ENCODE data around the gene CEMIP. TPM values are rescaled to one million over a fixed set of nuclear protein-coding genes. Genes with fewer than 3 reads are reported as not detected.

CEMIP gene
- total RNA-seq, 2 donors from 2014 or later = 2.2 TPM; not detected in 1

- Mint-ChIP-seq H3K27me3 (ENCODE audit: insufficient read depth) (peaks cover 75% of the 10 kb centered on the region), H3K27ac (no peak overlapping the region), H3K9me3 (no peaks in the 10 kb centered on the region), H3K4me1 (peaks cover 15% of the 10 kb centered on the region), H3K36me3 (ENCODE audit: low read depth) (no peaks in the 10 kb centered on the region), H3K4me3 (no peak overlapping the region)
- no peak for TF ChIP-seq CTCF (conservative IDR thresholded peaks at IDR 0.05)
- Histone ChIP-seq H3K4me3 (ENCODE audit: low read length) (no peak overlapping the region), H3K27me3 (ENCODE audit: control insufficient read depth, insufficient read depth, low read length, poor library complexity, severe bottlenecking) (peaks cover 65% of the 10 kb centered on the region), H3K4me1 (ENCODE audit: control insufficient read depth, insufficient read depth, low read length) (peaks cover 8% of the 10 kb centered on the region), H3K27ac (ENCODE audit: low read depth, low read length) (no peak overlapping the region), H3K36me3 (ENCODE audit: control insufficient read depth, insufficient read depth, low read length) (no peaks in the 10 kb centered on the region), H3K9ac (ENCODE audit: extremely low read depth, low read length, poor library complexity, severe bottlenecking) (no peak overlapping the region), H3K9me3 (ENCODE audit: control insufficient read depth, low read length) (no peaks in the 10 kb centered on the region)
- no peak for DNase-seq
- 91 to 100% methylated on average over 2 to 5 of the region's 5 CpGs for WGBS, 2 experiments (ENCODE audit: insufficient coverage in 1 of 2, insufficient read length in 1 of 2)
These were observed 82.6 kb downstream of the CEMIP start for GRCh38 chr15:80861731-80862170.

GRCh38 chr15:80864666-80865065, 85.5 kb downstream of the CEMIP start:
- H3K9ac ChIP-seq (ENCODE audit: extremely low read depth, low read length, poor library complexity, severe bottlenecking) = no peak overlapping the region
- WGBS, 2 experiments (ENCODE audit: insufficient coverage in 1 of 2, insufficient read length in 1 of 2) = 87 to 98% methylated on average over 4 of the region's 4 CpGs
- H3K27ac ChIP-seq (ENCODE audit: low read depth, low read length) = no peak overlapping the region
- no peak for DNase-seq
- H3K4me3 ChIP-seq (ENCODE audit: low read length) = no peak overlapping the region
- no peak overlapping the region for H3K4me3 Mint-ChIP-seq
- H3K27ac Mint-ChIP-seq = no peak overlapping the region
- peaks cover 64% of the 10 kb centered on the region for H3K27me3 Mint-ChIP-seq (ENCODE audit: insufficient read depth)
- no peak for TF ChIP-seq CTCF (conservative IDR thresholded peaks at IDR 0.05)
- no peaks in the 10 kb centered on the region for H3K36me3 Mint-ChIP-seq (ENCODE audit: low read depth)
- H3K27me3 ChIP-seq (ENCODE audit: control insufficient read depth, insufficient read depth, low read length, poor library complexity, severe bottlenecking) = peaks cover 55% of the 10 kb centered on the region
- H3K9me3 Mint-ChIP-seq = no peaks in the 10 kb centered on the region
- no peaks in the 10 kb centered on the region for H3K9me3 ChIP-seq (ENCODE audit: control insufficient read depth, low read length)
- peaks cover 11% of the 10 kb centered on the region for H3K4me1 Mint-ChIP-seq
- H3K4me1 ChIP-seq (ENCODE audit: control insufficient read depth, insufficient read depth, low read length) = peaks cover 8% of the 10 kb centered on the region
- no peaks in the 10 kb centered on the region for H3K36me3 ChIP-seq (ENCODE audit: control insufficient read depth, insufficient read depth, low read length)

GRCh38 chr15:80866936-80867335, 87.8 kb downstream of the CEMIP start:
- peaks cover 44% of the 10 kb centered on the region for H3K27me3 Mint-ChIP-seq (ENCODE audit: insufficient read depth)
- no peaks in the 10 kb centered on the region for H3K9me3 ChIP-seq (ENCODE audit: control insufficient read depth, low read length)
- TF ChIP-seq CTCF (conservative IDR thresholded peaks at IDR 0.05) = no peak
- H3K4me3 Mint-ChIP-seq = no peak overlapping the region
- H3K27ac Mint-ChIP-seq = no peak overlapping the region
- H3K27me3 ChIP-seq (ENCODE audit: control insufficient read depth, insufficient read depth, low read length, poor library complexity, severe bottlenecking) = peaks cover 38% of the 10 kb centered on the region
- H3K36me3 Mint-ChIP-seq (ENCODE audit: low read depth) = no peaks in the 10 kb centered on the region
- H3K4me1 ChIP-seq (ENCODE audit: control insufficient read depth, insufficient read depth, low read length) = peaks cover 8% of the 10 kb centered on the region
- H3K27ac ChIP-seq (ENCODE audit: low read depth, low read length) = no peak overlapping the region
- H3K4me1 Mint-ChIP-seq = peaks cover 11% of the 10 kb centered on the region
- 41% methylated on average over 2 of the region's 2 CpGs; no CpG with 5 or more reads in 1 of the 2 experiments for WGBS, 2 experiments (ENCODE audit: insufficient coverage in 1 of 2, insufficient read length in 1 of 2)
- no peak overlapping the region for H3K4me3 ChIP-seq (ENCODE audit: low read length)
- peak; percentile 54 for DNase-seq
- H3K36me3 ChIP-seq (ENCODE audit: control insufficient read depth, insufficient read depth, low read length) = no peaks in the 10 kb centered on the region
- no peak overlapping the region for H3K9ac ChIP-seq (ENCODE audit: extremely low read depth, low read length, poor library complexity, severe bottlenecking)
- H3K9me3 Mint-ChIP-seq = no peaks in the 10 kb centered on the region
